HCT116 (cell line): ENCODE measurements around the gene STKLD1.

Experiments
- CEBPB ChIP-seq: IDR thresholded peaks from 2 replicates; pipeline ENCODE4 v1.6.1; 2012; ENCODE audit warnings: low read depth
- CTCF ChIP-seq, 3 experiments: fragments of 200-600 bp in 1 of 3; sonication (generic) in 1 of 3; IDR thresholded peaks in 2 of 3; conservative IDR thresholded peaks in 1 of 3; 2 replicates each; pipeline ENCODE4 v1.5.1; 2012 to 2017; ENCODE audit warnings: low read depth in 2 of 3, low read length in 2 of 3, antibody characterized with exemption in 1 of 3, borderline replicate concordance in 1 of 3, control low read depth in 1 of 3, mild to moderate bottlenecking in 1 of 3, mixed read lengths in 1 of 3, mixed run types in 1 of 3, moderate library complexity in 1 of 3; ENCODE audit not compliant: insufficient read depth in 1 of 3
- EGR1 ChIP-seq: IDR thresholded peaks from 2 replicates; pipeline ENCODE4 v1.6.1; 2012; ENCODE audit warnings: low read depth
- EZH2phosphoT487 ChIP-seq: fragments of 200-600 bp; IDR thresholded peaks from 2 replicates; pipeline ENCODE4 v1.6.1; 2018; ENCODE audit warnings: antibody characterized with exemption, borderline replicate concordance
- MAX ChIP-seq: IDR thresholded peaks from 2 replicates; pipeline ENCODE4 v1.6.1; 2012
- POLR2A ChIP-seq: IDR thresholded peaks from 2 replicates; pipeline ENCODE4 v1.7.0; 2011; ENCODE audit warnings: borderline replicate concordance; ENCODE audit not compliant: insufficient read depth, insufficient read length; ENCODE audit errors: extremely low read depth
- POLR2AphosphoS5 ChIP-seq: IDR thresholded peaks from 2 replicates; pipeline ENCODE4 v1.6.1; 2011; ENCODE audit warnings: mild to moderate bottlenecking, low read depth, low read length, moderate library complexity
- SIN3A ChIP-seq: IDR thresholded peaks from 2 replicates; pipeline ENCODE4 v1.6.1; 2012; ENCODE audit warnings: low read depth
- SP1 ChIP-seq: IDR thresholded peaks from 2 replicates; pipeline ENCODE4 v1.6.1; 2012; ENCODE audit warnings: low read depth
- SRF ChIP-seq: IDR thresholded peaks from 2 replicates; pipeline ENCODE4 v1.6.1; 2012; ENCODE audit warnings: low read depth

DNA sequence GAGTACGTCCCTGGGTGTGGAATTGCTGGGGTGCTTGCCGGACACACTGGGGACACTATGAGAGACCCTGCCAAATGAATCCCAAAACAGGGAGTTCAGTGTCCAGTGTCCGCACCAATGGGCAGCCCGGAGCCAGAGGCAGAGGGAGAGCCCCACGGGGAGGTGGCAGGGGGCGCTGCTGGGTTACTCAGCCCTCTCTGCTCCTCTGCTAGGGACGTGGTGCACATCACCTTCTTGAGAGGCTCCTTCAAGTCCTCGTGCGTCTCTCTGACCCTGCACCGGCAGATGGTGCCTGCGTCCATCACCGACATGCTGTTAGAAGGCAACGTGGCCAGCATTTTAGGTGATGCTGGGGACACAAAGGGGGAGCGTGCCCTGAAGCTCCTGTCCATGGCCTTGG is 20.8 kb downstream of the STKLD1 start:
- TF ChIP-seq CEBPB: no peak
- TF ChIP-seq POLR2AphosphoS5: no peak
- TF ChIP-seq MAX: no peak
- TF ChIP-seq SRF: no peak
- TF ChIP-seq CTCF (IDR thresholded peaks at IDR 0.05 in 2 of 3, conservative IDR thresholded peaks at IDR 0.05 in 1 of 3; ENCODE audit: borderline replicate concordance in 1 of 3, insufficient read depth in 1 of 3, low read depth in 2 of 3, low read length in 2 of 3): peak; percentile 40 to 61 (median 48); a peak in 4 of 6 replicates
- no peak for TF ChIP-seq SIN3A
- no peak for TF ChIP-seq SP1
- no peak for TF ChIP-seq EZH2phosphoT487
- no peak for TF ChIP-seq POLR2A
- no peak for TF ChIP-seq EGR1
